PC-3 (cell line): ENCODE measurements around the gene AGAP4. TPM values are rescaled to one million over a fixed set of nuclear protein-coding genes. Genes with fewer than 3 reads are reported as not detected.
A peak's percentile ranks its signal among the peaks of the same experiment; 100 is the strongest.
"Not testable (repeated sequence)": the region's sequence is repeated elsewhere in the genome, so short reads cannot be mapped to it uniquely, and the experiment has no call there.

Experiments
- ATAC-seq: fragments of 200-7000 bp; cut with Tn5 transposase; 2 replicates; pipeline ENCODE4 v1.9.1; 2020; ENCODE audit warnings: mild to moderate bottlenecking, moderate library complexity
- Bru-seq: library from RNA; stranded (reverse); fragments of 400-500 nt; gene quantifications from one replicate; lab custom pipeline; 2021; lab: Mats Ljungman, UMichigan
- BruChase-seq, 2 experiments: library from RNA; stranded (reverse); fragments of 400-500 nt; gene quantifications; one replicate each; lab custom pipeline; 2021; lab: Mats Ljungman, UMichigan
- BruUV-seq: library from RNA; stranded (reverse); fragments of 400-500 nt; replicated peaks from 2 replicates; lab custom pipeline; 2021; lab: Mats Ljungman, UMichigan
- CTCF ChIA-PET: fragments of 300-600 bp; sonication (Branson Sonifier 250); formaldehyde crosslinking; loops from one replicate; lab custom pipeline; 2022; ENCODE audit warnings: antibody characterized with exemption; lab: Charles Lee
- POLR2A ChIA-PET: fragments of 300-600 bp; sonication (Branson Sonifier 250); formaldehyde crosslinking; loops from one replicate; lab custom pipeline; 2022; ENCODE audit warnings: antibody characterized with exemption; ENCODE audit not compliant: unreplicated experiment; lab: Charles Lee
- DNase-seq: peaks from one replicate; pipeline ENCODE4 v3.0.0-alpha.2; 2015
- H2AFZ ChIP-seq: fragments of 300-600 bp; sonication (generic); 2 replicates; pipeline ENCODE4 v1.6.0; 2016; ENCODE audit warnings: antibody characterized with exemption, low read length
- H3F3A ChIP-seq: fragments of 300-600 bp; sonication (generic); one replicate; pipeline ENCODE4 v1.6.0; 2017; ENCODE audit warnings: antibody characterized with exemption, low read length, control low read depth, mild to moderate bottlenecking; ENCODE audit not compliant: unreplicated experiment
- H3K27ac ChIP-seq: fragments of 300-600 bp; sonication (generic); 2 replicates; pipeline ENCODE4 v1.5.1; 2016; ENCODE audit warnings: mild to moderate bottlenecking, low read length
- H3K27me3 ChIP-seq: fragments of 300-600 bp; sonication (generic); 2 replicates; pipeline ENCODE4 v1.6.1; 2016; ENCODE audit warnings: low read length, mixed read lengths
- H3K36me3 ChIP-seq: fragments of 300-600 bp; sonication (generic); 2 replicates; pipeline ENCODE4 v1.6.1; 2016; ENCODE audit warnings: low read depth, mixed run types, low read length, mixed read lengths
- H3K4me1 ChIP-seq: fragments of 300-600 bp; sonication (generic); 2 replicates; pipeline ENCODE4 v1.5.1; 2016; ENCODE audit warnings: low read length; ENCODE audit not compliant: insufficient read depth
- H3K4me2 ChIP-seq: fragments of 300-600 bp; sonication (generic); 2 replicates; pipeline ENCODE4 v1.6.0; 2016; ENCODE audit warnings: low read length
- H3K4me3 ChIP-seq: fragments of 300-600 bp; sonication (generic); 2 replicates; pipeline ENCODE4 v1.5.1; 2016; ENCODE audit warnings: mild to moderate bottlenecking, low read length, mixed read lengths
- H3K79me2 ChIP-seq: fragments of 300-600 bp; sonication (generic); 2 replicates; pipeline ENCODE4 v1.6.1; 2017; ENCODE audit warnings: low read length, mixed read lengths
- H3K9ac ChIP-seq: fragments of 300-600 bp; sonication (generic); 2 replicates; pipeline ENCODE4 v1.6.0; 2016; ENCODE audit warnings: mild to moderate bottlenecking, low read length
- H3K9me2 ChIP-seq: fragments of 300-600 bp; sonication (generic); replicated peaks from 2 replicates; pipeline ENCODE4 v1.6.1; 2016; ENCODE audit warnings: mixed run types, low read length, mixed read lengths
- H3K9me3 ChIP-seq: fragments of 300-600 bp; sonication (generic); 2 replicates; pipeline ENCODE4 v1.6.1; 2016; ENCODE audit warnings: low read length, mixed read lengths
- H4K20me1 ChIP-seq: fragments of 300-600 bp; sonication (generic); 2 replicates; pipeline ENCODE4 v1.6.1; 2016; ENCODE audit warnings: low read length, mixed read lengths
- intact Hi-C: fragments of 100-400 bp; cut with micrococcal nuclease; formaldehyde crosslinking; loops from 2 replicates; pipeline ENCODE4 v1.9.0; 2023
- long read RNA-seq: library from polyadenylated mRNA; unstranded; transcript quantifications from one replicate; pipeline ENCODE4 v2.0.0, GENCODE V29; 2021; ENCODE audit not compliant: unreplicated experiment
- total RNA-seq: library from RNA; depleted of rRNA; stranded (reverse); fragments of >200 nt; gene quantifications from 2 replicates; pipeline ENCODE4 v1.2.3, GENCODE V29; 2014; rRNA removed

Gene AGAP4
- 6.3 and 11.4 TPM in 2 replicates for total RNA-seq
- percentile 57 among the genes with signal in this experiment for Bru-seq, nascent RNA
- BruChase-seq, experiment 1, labeled RNA remaining after a 6-hour chase: percentile 62 among the genes with signal in this experiment
- BruChase-seq, experiment 2, labeled RNA remaining after a 2-hour chase: percentile 69 among the genes with signal in this experiment
- long read RNA-seq, partial matches to known transcripts: 2 of 12 reads
- long read RNA-seq, other reads (novel, unspliced or antisense): 10 of 12 reads

DNA sequence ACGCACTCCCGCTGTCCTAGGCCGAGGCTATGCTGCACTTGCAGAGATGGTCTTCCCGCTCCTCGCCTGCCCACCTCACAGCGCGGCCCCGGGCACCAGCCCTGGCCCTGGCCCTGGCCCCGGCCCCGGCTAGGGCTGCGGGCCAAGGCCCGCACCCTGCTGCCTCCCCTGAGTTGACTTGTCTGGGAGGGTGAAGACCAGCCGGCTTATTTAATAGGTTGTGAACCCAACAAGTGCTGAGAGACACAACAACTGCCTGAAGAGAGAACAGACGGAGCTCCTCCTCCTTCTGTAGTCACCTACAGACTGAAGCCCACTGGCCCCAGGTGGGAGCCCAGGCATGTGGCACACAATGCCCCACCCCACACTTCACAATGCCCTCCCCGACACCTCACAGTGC lies at the start of gene AGAP4:
Gene AGAP4 (minus strand): TSS at position 101 of the 400 bp plus-strand sequence. CDS start 153 bp downstream, outside the sequence.
- H3K4me2 ChIP-seq, H2AFZ ChIP-seq, H3K27ac ChIP-seq, H3K9ac ChIP-seq, intact Hi-C loops, H3K27me3 ChIP-seq, DNase-seq, H3K4me3 ChIP-seq, H3K4me1 ChIP-seq, POLR2A ChIA-PET, H3K9me2 ChIP-seq, H3K9me3 ChIP-seq, H3K36me3 ChIP-seq, H3K79me2 ChIP-seq, ATAC-seq, H3F3A ChIP-seq, CTCF ChIA-PET, H4K20me1 ChIP-seq, BruUV-seq: not testable (repeated sequence)

DNA sequence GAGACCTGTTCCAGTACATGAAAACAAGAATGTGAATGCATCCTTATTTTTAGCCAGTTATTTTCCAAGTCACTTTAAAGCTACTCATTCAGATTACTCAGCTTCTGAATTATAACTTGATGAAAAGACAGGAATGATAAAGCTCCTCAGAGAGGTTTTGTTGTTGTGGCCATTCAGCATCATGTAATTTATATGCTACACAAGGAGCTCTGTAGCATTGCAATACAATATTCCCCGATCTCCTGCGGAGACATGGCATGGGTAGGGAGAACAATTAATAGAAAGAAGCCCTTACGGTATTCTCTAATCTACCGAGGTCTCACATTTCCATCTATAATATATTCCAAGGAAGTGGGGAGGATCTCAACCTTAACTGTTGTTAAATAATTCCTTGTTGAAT lies 43.4 kb upstream of the AGAP4 start:
- POLR2A ChIA-PET, H3F3A ChIP-seq, BruUV-seq, H2AFZ ChIP-seq, H4K20me1 ChIP-seq, H3K27me3 ChIP-seq, ATAC-seq, H3K9ac ChIP-seq, DNase-seq, CTCF ChIA-PET, intact Hi-C loops, H3K4me3 ChIP-seq, H3K9me2 ChIP-seq, H3K36me3 ChIP-seq, H3K4me2 ChIP-seq, H3K9me3 ChIP-seq, H3K27ac ChIP-seq, H3K4me1 ChIP-seq, H3K79me2 ChIP-seq: not testable (repeated sequence)

DNA sequence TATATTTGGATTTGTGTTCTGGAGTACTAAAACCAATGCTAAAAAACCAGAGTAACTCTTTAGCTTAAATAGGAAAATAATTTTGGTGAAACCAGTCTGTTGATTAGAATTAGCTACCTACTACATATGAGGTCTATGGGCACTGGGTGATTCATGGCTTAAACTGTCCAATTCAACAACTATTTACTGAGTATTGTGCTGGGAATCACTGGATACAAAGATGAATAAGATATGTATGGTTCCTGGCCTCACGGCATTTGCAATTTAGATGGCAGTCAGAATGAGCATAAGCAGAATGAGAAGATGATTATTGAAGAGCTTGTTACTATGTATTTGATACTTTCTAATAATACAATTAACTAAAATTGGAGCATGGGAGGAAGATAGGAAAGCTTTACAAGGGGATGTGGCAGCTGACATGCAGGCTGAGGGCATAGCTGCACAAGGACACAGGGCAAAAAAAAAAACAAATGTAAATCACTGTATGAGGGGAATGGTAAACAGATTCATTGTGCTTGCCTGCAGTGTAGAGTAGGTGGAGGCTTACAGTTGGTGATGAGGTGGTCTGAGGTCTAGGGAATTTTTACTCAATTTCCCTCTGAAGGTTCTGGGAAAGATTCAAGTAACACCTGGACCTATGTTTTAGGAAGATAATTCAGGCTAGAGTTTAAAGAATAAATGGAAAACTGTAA lies 42.4 kb upstream of the AGAP4 start:
- CTCF ChIA-PET, BruUV-seq, ATAC-seq, H3K27me3 ChIP-seq, H3K4me2 ChIP-seq, intact Hi-C loops, H3K4me3 ChIP-seq, H3K27ac ChIP-seq, H3K9ac ChIP-seq, H3K79me2 ChIP-seq, DNase-seq, H3K36me3 ChIP-seq, H4K20me1 ChIP-seq, POLR2A ChIA-PET, H2AFZ ChIP-seq, H3K9me3 ChIP-seq, H3K9me2 ChIP-seq, H3K4me1 ChIP-seq, H3F3A ChIP-seq: not testable (repeated sequence)

DNA sequence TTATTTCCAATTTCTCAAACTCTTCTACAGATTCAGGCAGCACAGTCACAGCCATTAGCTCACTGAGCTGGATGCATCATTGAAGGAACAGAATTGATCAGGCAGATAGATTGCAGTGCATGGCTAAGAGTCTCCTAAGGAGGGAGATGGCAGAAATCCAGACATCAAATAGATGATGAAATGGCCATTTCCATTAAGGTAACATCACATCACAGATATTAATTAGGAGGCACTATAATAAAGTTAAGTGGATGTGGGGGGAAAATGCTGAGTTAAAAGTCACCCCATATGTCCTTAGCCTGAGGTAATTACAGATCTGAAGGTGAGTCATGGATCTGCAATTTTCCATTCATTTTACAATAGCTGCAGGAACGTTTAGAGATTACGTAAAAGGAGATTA lies 35.6 kb upstream of the AGAP4 start:
- H3F3A ChIP-seq, H3K4me2 ChIP-seq, H4K20me1 ChIP-seq, CTCF ChIA-PET, POLR2A ChIA-PET, H3K9ac ChIP-seq, H3K9me3 ChIP-seq, DNase-seq, H3K27ac ChIP-seq, H3K36me3 ChIP-seq, H3K4me3 ChIP-seq, H2AFZ ChIP-seq, BruUV-seq, H3K79me2 ChIP-seq, H3K27me3 ChIP-seq, intact Hi-C loops, H3K4me1 ChIP-seq, H3K9me2 ChIP-seq: not testable (repeated sequence)
- peak; percentile 40; the same call in 1 of the 2 replicates for ATAC-seq

DNA sequence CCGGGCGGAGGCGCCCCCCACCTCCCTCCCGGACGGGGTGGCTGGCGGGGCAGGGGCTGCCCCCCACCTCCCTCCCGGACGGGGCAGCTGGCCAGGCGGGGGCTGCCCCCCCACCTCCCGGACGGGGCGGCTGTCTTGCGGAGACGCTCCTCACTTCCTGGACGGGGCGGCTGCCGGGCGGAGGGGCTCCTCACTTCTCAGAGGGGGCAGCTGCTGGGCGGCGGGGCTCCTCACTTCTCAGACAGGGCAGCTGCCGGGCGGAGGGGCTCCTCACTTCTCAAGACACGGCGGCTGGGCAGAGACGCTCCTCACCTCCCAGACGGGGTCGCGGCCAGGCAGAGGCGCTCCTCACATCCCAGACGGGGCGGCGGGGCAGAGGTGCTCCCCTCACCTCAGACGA lies 18.1 kb upstream of the AGAP4 start:
- intact Hi-C loops, H3K9ac ChIP-seq, ATAC-seq, H2AFZ ChIP-seq, H3K4me1 ChIP-seq, CTCF ChIA-PET, H3K27me3 ChIP-seq, H3K27ac ChIP-seq, H3F3A ChIP-seq, H4K20me1 ChIP-seq, H3K4me2 ChIP-seq, POLR2A ChIA-PET, H3K4me3 ChIP-seq, H3K9me2 ChIP-seq, DNase-seq, H3K36me3 ChIP-seq, BruUV-seq, H3K9me3 ChIP-seq, H3K79me2 ChIP-seq: not testable (repeated sequence)

DNA sequence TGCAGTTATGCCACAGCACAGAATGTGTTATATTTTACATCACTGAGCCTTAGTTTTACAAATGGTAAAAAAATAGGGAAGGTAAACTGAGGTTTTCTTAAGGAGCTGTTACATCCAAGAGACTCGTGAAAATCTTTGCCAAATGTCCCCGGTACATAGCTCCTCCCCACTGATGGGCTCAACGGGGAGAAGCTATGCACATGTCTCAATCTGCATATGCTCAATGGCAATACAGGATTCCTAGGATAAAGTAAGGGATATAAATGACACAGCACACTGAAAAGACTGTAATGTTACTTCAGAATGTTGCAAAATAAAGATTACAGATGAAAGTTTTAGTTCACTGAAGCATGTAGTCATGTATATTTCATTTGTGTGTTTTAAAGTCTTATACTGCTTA lies 17.0 kb upstream of the AGAP4 start:
- H3K9ac ChIP-seq, H3K27ac ChIP-seq, intact Hi-C loops, H3K9me3 ChIP-seq, ATAC-seq, H3K79me2 ChIP-seq, POLR2A ChIA-PET, H3F3A ChIP-seq, H3K4me3 ChIP-seq, BruUV-seq, H4K20me1 ChIP-seq, H3K9me2 ChIP-seq, H3K4me1 ChIP-seq, H2AFZ ChIP-seq, H3K4me2 ChIP-seq, H3K36me3 ChIP-seq, DNase-seq, CTCF ChIA-PET, H3K27me3 ChIP-seq: not testable (repeated sequence)
